Spinal cord (tissue), 10 donors: ENCODE measurements around the gene MAP2K5. TPM values are rescaled to one million over a fixed set of nuclear protein-coding genes. Genes with fewer than 3 reads are reported as not detected.
A peak's percentile ranks its signal among the peaks of the same experiment; 100 is the strongest.

Experiments used
- DNase-seq, 6 donors: peaks; one replicate each; pipeline versions ENCODE4 v3.0.0 to v3.0.0-alpha.2; 2013 to 2015; ENCODE audit warnings: low spot score in 6 of 6, low read depth in 4 of 6
- H3K27ac ChIP-seq: one replicate; pipeline ENCODE4 v1.5.1; 2013; ENCODE audit warnings: low read depth, low read length, control low read depth
- H3K27me3 ChIP-seq: one replicate; pipeline ENCODE4 v1.6.1; 2013; ENCODE audit warnings: low read length; ENCODE audit not compliant: control insufficient read depth, insufficient read depth
- H3K36me3 ChIP-seq: one replicate; pipeline ENCODE4 v1.6.1; 2013; ENCODE audit warnings: low read length; ENCODE audit not compliant: control insufficient read depth, insufficient read depth
- H3K4me1 ChIP-seq: one replicate; pipeline ENCODE4 v1.6.1; 2013; ENCODE audit warnings: low read length; ENCODE audit not compliant: control insufficient read depth, insufficient read depth
- H3K4me3 ChIP-seq: one replicate; pipeline ENCODE4 v1.5.1; 2013; ENCODE audit warnings: low read depth, low read length, control low read depth
- H3K9me3 ChIP-seq: one replicate; pipeline ENCODE4 v1.6.1; 2013; ENCODE audit warnings: low read length; ENCODE audit not compliant: control insufficient read depth, insufficient read depth
- WGBS: methylation state at CpG from one replicate; pipeline ENCODE4 v1.1.5; 2013; ENCODE audit warnings: missing lambda C conversion rate; ENCODE audit not compliant: insufficient coverage; 5-methylcytosine and 5-hydroxymethylcytosine counted together
- polyA plus RNA-seq, 2 donors: library from polyadenylated mRNA; unstranded; fragments of 120-200 nt; gene quantifications; one replicate each; pipeline ENCODE4 v1.2.1, GENCODE V29; 2013; ENCODE audit not compliant: insufficient read length in 2 of 2
- total RNA-seq, 2 donors: library from RNA; depleted of rRNA in 1 of 2; stranded (reverse); fragments of 120-200 nt in 1 of 2; fragments of >200 nt in 1 of 2; gene quantifications; one replicate each; pipeline versions ENCODE4 v1.2.3 to v1.2.4, GENCODE V29; 2013 to 2014
- donor health status: healthy.

The MAP2K5 gene
- total and polyA plus RNA-seq, 4 donors, result 15.6 to 29.4 (median 25.4) TPM

DNA sequence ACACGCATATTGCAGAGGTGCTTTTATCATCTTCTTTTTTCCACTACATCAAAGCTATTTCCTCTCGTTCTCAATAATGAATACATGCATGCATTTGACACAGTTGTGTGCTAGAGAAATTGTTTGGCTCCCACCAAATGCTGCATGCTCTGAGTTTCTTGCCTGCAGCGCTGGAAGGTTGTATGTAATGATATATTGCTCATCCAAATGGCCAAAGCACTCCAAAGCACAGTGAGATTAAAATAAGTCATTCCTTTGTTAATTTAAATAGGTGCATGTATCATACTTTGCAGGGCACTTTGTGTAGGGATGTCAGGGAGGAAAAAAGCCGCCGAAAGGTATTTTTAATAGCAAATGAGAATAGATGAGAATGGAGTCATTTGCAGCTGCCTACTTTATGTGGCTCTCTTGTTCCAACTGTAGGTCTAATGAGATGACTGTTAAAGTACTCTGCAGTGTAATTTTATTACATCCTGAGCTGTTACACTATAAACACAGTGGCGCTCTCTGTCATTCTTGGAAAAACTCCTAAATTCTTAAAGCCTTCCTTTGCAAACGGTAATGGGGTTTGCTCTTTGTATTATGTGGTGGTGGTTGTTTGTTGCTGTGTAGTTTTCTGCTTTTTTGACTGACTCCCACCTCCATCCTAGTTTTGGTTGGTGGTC lies 225.9 kb downstream of the MAP2K5 start:
- H3K4me3 ChIP-seq, result no peak overlapping the region
- DNase-seq, result peak in 1 of 6 donors; percentile 85
- no peaks in the 10 kb centered on the region for H3K9me3 ChIP-seq
- no peak overlapping the region for H3K27ac ChIP-seq
- 80% methylated on average over 1 of the region's 7 CpGs for WGBS
- H3K27me3 ChIP-seq, result no peaks in the 10 kb centered on the region
- no peaks in the 10 kb centered on the region for H3K36me3 ChIP-seq
- no peaks in the 10 kb centered on the region for H3K4me1 ChIP-seq

DNA sequence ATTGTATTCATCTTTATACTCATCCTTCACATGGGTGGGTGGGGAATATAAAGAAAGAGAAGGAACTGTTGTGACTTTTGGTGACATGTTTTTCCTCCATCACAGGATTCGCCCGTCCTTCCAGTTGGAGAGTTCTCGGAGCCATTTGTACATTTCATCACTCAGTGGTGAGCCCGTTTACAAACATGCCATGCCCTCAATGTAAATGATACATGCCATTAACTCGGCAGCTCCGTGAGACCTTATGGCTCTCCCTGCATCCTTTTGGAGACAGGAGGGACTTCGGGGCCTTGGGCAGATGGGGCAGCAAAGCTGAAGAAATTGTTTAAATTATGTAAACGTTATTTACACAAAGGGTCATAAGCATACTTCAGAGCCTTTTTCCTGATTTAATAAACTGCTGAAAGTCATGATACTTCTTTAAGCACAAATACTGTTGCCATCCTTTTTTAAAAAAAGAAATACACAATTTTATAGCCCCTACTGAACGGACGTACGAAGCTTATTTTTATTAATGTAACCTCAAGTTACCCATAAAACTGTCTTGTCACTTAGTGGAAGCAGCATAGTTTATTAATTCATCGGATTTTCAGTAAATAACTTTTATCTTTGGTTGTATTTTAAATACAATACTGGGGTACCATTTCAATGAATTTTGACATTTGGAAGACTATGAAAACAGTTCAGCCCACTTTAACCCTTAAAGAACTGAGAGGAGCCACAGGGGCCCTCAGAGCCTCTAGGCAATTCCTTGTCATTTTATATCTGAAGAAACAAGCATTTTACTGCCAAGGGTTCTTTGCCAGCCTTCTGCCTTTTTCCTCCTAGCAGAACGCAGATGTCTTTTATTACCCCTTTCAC lies 227.2 kb downstream of the MAP2K5 start:
- Histone ChIP-seq H3K36me3 (no peaks in the 10 kb centered on the region), H3K4me3 (no peak overlapping the region), H3K27me3 (no peaks in the 10 kb centered on the region)

DNA sequence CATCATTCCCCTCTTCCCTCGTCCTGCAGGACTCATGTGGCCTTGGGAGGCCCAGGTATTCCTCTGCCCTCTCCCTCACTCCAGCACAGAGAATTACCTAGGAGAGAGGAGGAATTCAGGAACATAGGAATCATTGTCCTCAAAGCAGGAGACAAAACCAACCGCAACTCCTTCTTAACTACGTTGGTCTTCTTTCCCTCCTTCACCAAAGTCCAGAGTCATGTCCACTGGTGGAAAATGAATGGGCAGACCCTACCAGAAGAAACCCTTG lies 227.8 kb downstream of the MAP2K5 start:
- H3K27me3 ChIP-seq, result no peaks in the 10 kb centered on the region
- no peak overlapping the region for H3K4me3 ChIP-seq
- no peaks in the 10 kb centered on the region for H3K9me3 ChIP-seq
- DNase-seq, result no peak
- H3K36me3 ChIP-seq, result no peaks in the 10 kb centered on the region
- WGBS, result 67% methylated on average over 1 of the region's 3 CpGs
- H3K4me1 ChIP-seq, result no peaks in the 10 kb centered on the region
- H3K27ac ChIP-seq, result no peak overlapping the region

More for the DNA sequence above, 227.2 kb downstream of the MAP2K5 start:
- H3K9me3 ChIP-seq, result no peaks in the 10 kb centered on the region
- 84% methylated on average over 6 of the region's 13 CpGs for WGBS
- no peak overlapping the region for H3K27ac ChIP-seq
- no peaks in the 10 kb centered on the region for H3K4me1 ChIP-seq
- DNase-seq, result peak in 2 of 6 donors; percentile 41 to 72

DNA sequence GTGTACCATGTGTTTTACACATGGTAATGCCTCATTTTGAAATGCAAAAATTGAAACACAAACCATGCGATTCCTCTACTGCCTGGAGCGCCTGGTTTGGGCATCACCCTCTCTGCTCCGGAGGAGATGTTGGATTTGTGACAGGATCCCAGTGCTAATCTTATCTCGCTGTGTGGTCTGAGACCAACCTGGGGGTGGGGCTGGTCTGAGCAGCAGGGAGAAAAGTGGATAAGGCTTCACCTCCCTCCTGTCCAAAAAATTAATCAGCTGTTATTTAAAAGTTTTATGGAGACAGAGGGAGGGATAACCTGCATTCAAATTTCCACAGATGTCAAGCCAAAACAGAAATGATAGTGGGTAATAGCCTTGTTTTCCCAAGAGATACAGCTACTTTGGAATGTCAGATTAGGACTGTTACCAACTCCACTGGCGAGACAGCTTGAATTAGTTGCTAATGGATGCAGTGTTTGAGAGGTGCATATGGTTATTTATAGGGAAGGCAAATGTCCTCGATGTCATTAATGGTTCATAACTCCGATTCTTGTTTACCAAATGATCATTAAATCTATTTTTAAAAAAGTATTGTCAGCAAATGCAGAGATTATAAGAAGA lies 228.8 kb downstream of the MAP2K5 start:
- H3K9me3 ChIP-seq, result no peaks in the 10 kb centered on the region
- WGBS, result 77% methylated on average over 4 of the region's 7 CpGs
- no peaks in the 10 kb centered on the region for H3K36me3 ChIP-seq
- no peaks in the 10 kb centered on the region for H3K27me3 ChIP-seq
- peak in 2 of 6 donors; percentile 27 to 60 for DNase-seq
- H3K4me3 ChIP-seq, result no peak overlapping the region
- H3K4me1 ChIP-seq, result no peaks in the 10 kb centered on the region
- H3K27ac ChIP-seq, result no peak overlapping the region

DNA sequence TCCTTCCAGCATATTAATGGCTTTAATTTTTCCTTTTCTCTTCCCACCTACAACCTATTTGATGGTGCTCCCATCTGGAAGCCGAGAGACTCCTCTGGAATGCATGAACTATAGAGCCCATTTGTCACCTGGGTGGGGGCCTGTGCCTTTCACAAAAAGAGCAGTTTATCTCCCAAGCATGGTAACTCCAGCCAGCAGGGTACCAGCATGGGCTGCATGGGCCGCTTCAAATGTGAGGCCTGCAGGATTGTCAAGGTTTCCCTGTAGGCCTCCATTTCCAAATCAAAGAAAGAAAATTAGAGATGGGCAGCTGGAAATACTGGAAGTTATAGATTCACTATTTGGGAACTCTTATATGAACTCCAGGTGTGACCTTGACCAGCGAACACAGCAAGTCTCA lies 232.1 kb downstream of the MAP2K5 start:
- Histone ChIP-seq H3K27ac (no peak overlapping the region), H3K4me3 (no peak overlapping the region), H3K4me1 (no peaks in the 10 kb centered on the region), H3K36me3 (no peaks in the 10 kb centered on the region), H3K9me3 (no peaks in the 10 kb centered on the region), H3K27me3 (no peaks in the 10 kb centered on the region)
- DNase-seq, result no peak
- 100% methylated on average over 2 of the region's 3 CpGs for WGBS

DNA sequence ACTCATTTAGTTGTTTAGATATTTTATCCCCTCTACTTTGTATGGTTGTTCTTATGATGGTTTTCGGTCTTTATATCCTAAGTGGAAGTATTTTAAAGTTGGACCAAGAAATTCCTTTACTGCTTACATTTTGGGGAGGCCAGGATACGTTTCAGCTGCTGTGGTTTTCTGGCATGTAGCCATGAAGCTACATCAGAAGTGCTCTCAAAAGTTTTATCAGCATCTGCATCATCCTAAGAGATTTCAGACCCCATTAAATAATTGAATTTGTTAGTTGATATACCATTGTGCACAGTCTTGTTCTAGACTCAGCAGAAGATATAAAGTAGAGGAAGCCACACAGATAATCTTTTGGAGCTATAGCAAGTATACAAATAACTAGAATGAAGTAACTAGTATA lies 232.7 kb downstream of the MAP2K5 start:
- no peaks in the 10 kb centered on the region for H3K4me1 ChIP-seq
- H3K9me3 ChIP-seq, result no peaks in the 10 kb centered on the region
- H3K36me3 ChIP-seq, result no peaks in the 10 kb centered on the region
- H3K27me3 ChIP-seq, result no peaks in the 10 kb centered on the region
- WGBS, result no CpG with 5 or more reads among the region's 2 CpGs
- DNase-seq, result no peak
- no peak overlapping the region for H3K4me3 ChIP-seq
- H3K27ac ChIP-seq, result no peak overlapping the region

DNA sequence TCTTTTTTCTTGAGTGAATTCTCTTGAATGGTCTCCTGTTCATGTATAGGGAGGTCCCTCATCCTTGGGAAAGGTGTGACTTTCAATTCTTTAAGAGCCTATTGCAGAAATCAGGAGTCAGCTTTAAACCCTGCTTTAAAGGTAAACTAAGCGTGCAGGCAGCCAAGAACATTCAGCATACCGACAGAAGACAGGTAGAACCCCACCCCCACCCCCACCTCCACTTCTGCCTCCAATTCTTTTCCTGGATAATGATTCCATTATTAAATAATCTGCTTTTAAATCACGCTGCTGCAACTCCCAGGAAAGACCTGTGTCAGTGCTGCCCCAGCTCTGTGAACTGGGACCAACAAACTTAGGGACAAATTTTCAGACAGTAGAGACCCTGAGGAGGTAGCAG lies 233.5 kb downstream of the MAP2K5 start:
- Histone ChIP-seq H3K27ac (no peak overlapping the region), H3K27me3 (no peaks in the 10 kb centered on the region), H3K36me3 (no peaks in the 10 kb centered on the region), H3K4me1 (no peaks in the 10 kb centered on the region), H3K4me3 (no peak overlapping the region), H3K9me3 (no peaks in the 10 kb centered on the region)
- 95% methylated on average over 2 of the region's 3 CpGs for WGBS
- DNase-seq, result no peak

DNA sequence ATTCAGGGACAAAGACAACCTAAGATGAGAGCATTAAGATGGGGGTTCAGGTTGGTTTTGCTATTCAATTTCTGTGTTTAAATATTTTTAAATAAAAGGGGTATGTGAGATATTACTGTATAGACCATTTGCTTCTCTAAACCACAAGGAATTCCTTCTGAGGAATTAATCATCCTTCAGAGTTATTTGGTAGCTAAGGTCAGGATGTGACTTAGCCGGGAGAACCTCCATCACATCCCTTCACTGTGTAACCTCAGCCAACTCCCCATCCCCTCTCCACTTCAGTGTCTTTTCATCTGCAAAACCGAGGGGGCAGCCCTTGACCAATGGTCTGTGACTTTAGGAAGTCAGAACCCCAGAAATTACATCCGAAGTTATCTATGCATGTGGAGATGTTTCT lies 234.1 kb downstream of the MAP2K5 start:
- 45% methylated on average over 2 of the region's 3 CpGs for WGBS

DNA sequence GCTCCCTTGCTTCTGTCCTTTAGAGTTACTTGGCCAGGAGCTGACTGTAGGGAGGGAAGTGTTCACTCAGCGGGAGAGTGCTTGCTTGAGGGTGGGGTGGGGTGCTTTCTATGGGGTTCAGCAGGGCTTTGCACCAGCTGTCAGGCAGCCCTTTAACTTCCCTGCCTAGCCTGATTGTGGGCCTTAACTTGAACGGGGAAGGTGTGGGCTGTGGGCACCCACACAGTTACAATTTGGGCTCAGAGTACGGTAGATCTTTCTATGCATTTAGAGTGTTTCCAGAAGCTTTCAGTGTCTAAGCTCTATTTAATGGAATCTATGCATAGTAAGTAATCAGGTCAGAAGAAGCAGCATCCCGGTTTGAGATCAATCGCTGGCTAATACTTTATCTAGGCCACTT lies 234.6 kb downstream of the MAP2K5 start:
- Histone ChIP-seq H3K27ac (no peak overlapping the region), H3K4me3 (no peak overlapping the region), H3K27me3 (no peaks in the 10 kb centered on the region), H3K4me1 (no peaks in the 10 kb centered on the region), H3K36me3 (no peaks in the 10 kb centered on the region), H3K9me3 (no peaks in the 10 kb centered on the region)
- no peak for DNase-seq
- 48% methylated on average over 3 of the region's 5 CpGs for WGBS

More for the DNA sequence above, 234.1 kb downstream of the MAP2K5 start:
- Histone ChIP-seq H3K9me3 (no peaks in the 10 kb centered on the region), H3K27me3 (no peaks in the 10 kb centered on the region), H3K4me3 (no peak overlapping the region), H3K4me1 (no peaks in the 10 kb centered on the region), H3K27ac (no peak overlapping the region), H3K36me3 (no peaks in the 10 kb centered on the region)
- DNase-seq, result no peak
